GM12891 (cell line): ENCODE measurements around the gene RHBDD1.

Experiments used
- POLR2A ChIP-seq: IDR thresholded peaks from 2 replicates; pipeline ENCODE4 v1.6.1; 2011; ENCODE audit warnings: low read depth, low read length, control low read depth
- POLR2AphosphoS5 ChIP-seq: IDR thresholded peaks from 2 replicates; pipeline ENCODE4 v1.6.1; 2011; ENCODE audit warnings: low read depth, low read length, control low read depth
- POU2F2 ChIP-seq: IDR thresholded peaks from 2 replicates; pipeline ENCODE4 v1.6.1; 2011; ENCODE audit warnings: low read depth, mild to moderate bottlenecking, control low read depth, low read length, moderate library complexity
- SPI1 ChIP-seq: IDR thresholded peaks from 2 replicates; pipeline ENCODE4 v1.6.1; 2011; ENCODE audit warnings: low read depth, low read length, control low read depth
- TAF1 ChIP-seq: IDR thresholded peaks from 2 replicates; pipeline ENCODE4 v1.6.1; 2011; ENCODE audit warnings: low read depth, low read length, control low read depth

DNA sequence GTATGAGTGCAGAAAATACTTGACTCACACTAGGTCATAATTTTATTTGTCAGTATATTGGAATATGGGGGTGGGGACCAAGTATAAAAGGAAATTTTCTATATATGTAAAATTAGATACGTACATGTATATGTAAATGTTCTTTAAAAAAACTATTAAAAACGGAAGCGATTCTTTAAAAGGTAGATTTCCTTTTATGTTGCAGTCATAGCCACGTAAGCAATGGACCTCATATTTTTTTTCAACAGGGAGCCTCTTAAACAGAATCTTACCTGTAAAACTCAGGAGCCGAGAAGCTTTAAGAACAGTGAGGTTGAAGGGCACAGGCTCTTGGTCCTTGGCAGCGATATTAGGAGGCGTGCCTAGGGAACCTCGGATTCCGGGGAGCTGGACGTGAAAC is 3.3 kb downstream of the RHBDD1 start:
- no peak for TF ChIP-seq POLR2A
- no peak for TF ChIP-seq TAF1
- TF ChIP-seq POLR2AphosphoS5 = no peak
- no peak for TF ChIP-seq SPI1
- TF ChIP-seq POU2F2 = no peak
